CD14-positive monocyte (primary cell): ENCODE data around the gene MAGI3. TPM values are rescaled to one million over a fixed set of nuclear protein-coding genes. Genes with fewer than 3 reads are reported as not detected.
A peak's percentile ranks its signal among the peaks of the same experiment; 100 is the strongest.

Experiments used
- DNase-seq, 3 donors: peaks; one replicate each; pipeline ENCODE4 v3.0.0-alpha.2; 2011 to 2022
- H2AFZ ChIP-seq: 2 replicates; pipeline ENCODE4 v1.6.0; 2012; ENCODE audit warnings: mild to moderate bottlenecking, low read depth, low read length, inconsistent platforms; ENCODE audit not compliant: insufficient read depth, poor library complexity, severe bottlenecking
- H3K27ac ChIP-seq, 2 donors: 1 replicate in 1 of 2; 2 replicates in 1 of 2; pipeline ENCODE4 v1.5.1; 2012 to 2013; ENCODE audit warnings: low read length in 2 of 2, control low read depth in 1 of 2, inconsistent platforms in 1 of 2, low read depth in 1 of 2, mild to moderate bottlenecking in 1 of 2
- H3K27me3 ChIP-seq, 2 donors: one replicate each; pipeline versions ENCODE4 v1.6.0 to v1.6.1; 2011 to 2013; ENCODE audit warnings: low read length in 2 of 2; ENCODE audit not compliant: control insufficient read depth in 2 of 2, insufficient read depth in 2 of 2
- H3K36me3 ChIP-seq, 2 donors: replicated peaks in 1 of 2; 1 replicate in 1 of 2; 2 replicates in 1 of 2; pipeline versions ENCODE4 v1.5.1 to v1.6.1; 2012 to 2013; ENCODE audit warnings: low read length in 2 of 2, control low read depth in 1 of 2, inconsistent platforms in 1 of 2, mild to moderate bottlenecking in 1 of 2; ENCODE audit not compliant: insufficient read depth in 2 of 2, control insufficient read depth in 1 of 2
- H3K4me1 ChIP-seq, 2 donors: 1 replicate in 1 of 2; 2 replicates in 1 of 2; pipeline versions ENCODE4 v1.5.1 to v1.6.1; 2012 to 2013; ENCODE audit warnings: low read length in 2 of 2, control low read depth in 1 of 2, inconsistent platforms in 1 of 2, mild to moderate bottlenecking in 1 of 2, moderate library complexity in 1 of 2; ENCODE audit not compliant: insufficient read depth in 2 of 2, control insufficient read depth in 1 of 2
- H3K4me2 ChIP-seq: replicated peaks from 2 replicates; pipeline ENCODE3; 2012; ENCODE audit warnings: low read length, moderate library complexity, mild to moderate bottlenecking; ENCODE audit not compliant: poor library complexity, severe bottlenecking; ENCODE audit errors: extremely low read depth
- H3K4me3 ChIP-seq, 3 experiments: fragments of 200-600 bp in 1 of 3; sonication (generic) in 1 of 3; replicated peaks in 1 of 3; 1 replicate in 2 of 3; 2 replicates in 1 of 3; pipeline ENCODE4 v1.5.1; 2011 to 2013; ENCODE audit warnings: low read length in 3 of 3, mild to moderate bottlenecking in 3 of 3, control low read depth in 2 of 3, low read depth in 2 of 3, inconsistent platforms in 1 of 3, moderate library complexity in 1 of 3
- H3K79me2 ChIP-seq: 2 replicates; pipeline ENCODE4 v1.6.0; 2012; ENCODE audit warnings: mild to moderate bottlenecking, control low read depth, inconsistent platforms, low read length, moderate library complexity; ENCODE audit not compliant: insufficient read depth
- H3K9ac ChIP-seq: 2 replicates; pipeline ENCODE4 v1.6.0; 2017; ENCODE audit warnings: low read length, mild to moderate bottlenecking; ENCODE audit not compliant: insufficient read depth, poor library complexity, severe bottlenecking
- H3K9me3 ChIP-seq, 2 donors: replicated peaks in 1 of 2; 1 replicate in 1 of 2; 2 replicates in 1 of 2; pipeline versions ENCODE4 v1.5.1 to v1.6.1; 2012 to 2013; ENCODE audit warnings: low read length in 2 of 2, control low read depth in 1 of 2; ENCODE audit not compliant: control insufficient read depth in 1 of 2, insufficient read depth in 1 of 2
- H4K20me1 ChIP-seq: 2 replicates; pipeline ENCODE4 v1.6.0; 2012; ENCODE audit warnings: mild to moderate bottlenecking, low read length, control low read depth, moderate library complexity; ENCODE audit not compliant: insufficient read depth
- H3K27ac Mint-ChIP-seq, 7 donors: one replicate each; pipeline ENCODE4 v1.8.0; 2020; ENCODE audit warnings: mild to moderate bottlenecking in 7 of 7, mixed read lengths in 7 of 7, moderate library complexity in 6 of 7, inconsistent platforms in 2 of 7
- H3K27me3 Mint-ChIP-seq, 3 donors: one replicate each; pipeline ENCODE4 v1.8.0; 2021 to 2022; ENCODE audit warnings: low read depth in 3 of 3, mild to moderate bottlenecking in 3 of 3, mixed read lengths in 3 of 3, moderate library complexity in 3 of 3, inconsistent platforms in 1 of 3
- H3K36me3 Mint-ChIP-seq, 2 donors: one replicate each; pipeline ENCODE4 v1.8.0; 2020; ENCODE audit warnings: mixed read lengths in 2 of 2, inconsistent platforms in 1 of 2, mild to moderate bottlenecking in 1 of 2
- H3K4me1 Mint-ChIP-seq: one replicate; pipeline ENCODE4 v1.8.0; 2020; ENCODE audit warnings: mild to moderate bottlenecking, mixed read lengths
- H3K4me3 Mint-ChIP-seq, 2 donors: one replicate each; pipeline ENCODE4 v1.8.0; 2020; ENCODE audit warnings: mild to moderate bottlenecking in 2 of 2, mixed read lengths in 2 of 2, moderate library complexity in 1 of 2
- H3K9me3 Mint-ChIP-seq, 7 donors: one replicate each; pipeline ENCODE4 v1.8.0; 2020 to 2022; ENCODE audit warnings: mixed read lengths in 7 of 7, mild to moderate bottlenecking in 6 of 7, moderate library complexity in 6 of 7, inconsistent platforms in 2 of 7
- CTCF ChIP-seq: fragments of 200-600 bp; IDR thresholded peaks from one replicate; pipeline ENCODE4 v1.8.0; 2022; ENCODE audit warnings: antibody characterized with exemption, mild to moderate bottlenecking
- WGBS: methylation state at CpG from one replicate; pipeline ENCODE4 v1.1.5; 2013; ENCODE audit warnings: missing lambda C conversion rate; ENCODE audit not compliant: insufficient coverage; 5-methylcytosine and 5-hydroxymethylcytosine counted together
- intact Hi-C, 2 donors: fragments of 100-400 bp; cut with micrococcal nuclease; formaldehyde crosslinking; loops; one replicate each; pipeline versions ENCODE4 v1.15.0 to v1.15.1; 2023
- polyA plus RNA-seq, 3 donors: library from polyadenylated mRNA; depleted of rRNA in 1 of 3; unstranded in 2 of 3; stranded (reverse) in 1 of 3; fragments of 300-500 nt in 2 of 3; fragments of >200 nt in 1 of 3; fragmentation: Illumina TruSeq in 2 of 3; gene quantifications; 1 replicate in 2 of 3; 2 replicates in 1 of 3; pipeline ENCODE4 v1.2.3, GENCODE V29; 2012 to 2021

Gene MAGI3
- polyA plus RNA-seq, 3 donors, result 0.36 to 0.58 (median 0.43) TPM

- intact Hi-C loops, result no loop called here
- 100% methylated on average over 1 of the region's 2 CpGs for WGBS
- Histone ChIP-seq H3K9ac (no peak overlapping the region), H3K4me1 (no peaks in the 10 kb centered on the region), H3K9me3 (peaks cover 10 to 19% of the 10 kb centered on the region in 2 donors), H4K20me1 (no peaks in the 10 kb centered on the region), H3K27me3 (no peaks in the 10 kb centered on the region), H3K36me3 (no peaks in the 10 kb centered on the region), H2AFZ (no peak overlapping the region), H3K4me3 (no peak overlapping the region), H3K27ac (no peak overlapping the region), H3K79me2 (no peaks in the 10 kb centered on the region), H3K4me2 (no peak overlapping the region)
- Mint-ChIP-seq H3K36me3 (no peaks in the 10 kb centered on the region), H3K27me3 (peaks cover 0 to 2% (median 1%) of the 10 kb centered on the region in 3 donors), H3K9me3 (peaks cover 8 to 26% (median 15%) of the 10 kb centered on the region in 7 donors), H3K27ac (no peak overlapping the region), H3K4me3 (no peak overlapping the region), H3K4me1 (no peaks in the 10 kb centered on the region)
- no peak for TF ChIP-seq CTCF
- DNase-seq, result no peak
Measured at GRCh38 chr1:113442131-113442530, 51.8 kb downstream of the MAGI3 start.

GRCh38 chr1:113444857-113445256 is 54.5 kb downstream of the MAGI3 start:
- no peaks in the 10 kb centered on the region for H4K20me1 ChIP-seq
- no peak overlapping the region for H3K9ac ChIP-seq
- H3K9me3 ChIP-seq, result peaks cover 10 to 19% of the 10 kb centered on the region in 2 donors
- H3K4me1 ChIP-seq, result no peaks in the 10 kb centered on the region
- no peak for DNase-seq
- no peaks in the 10 kb centered on the region for H3K27me3 ChIP-seq
- no peaks in the 10 kb centered on the region for H3K79me2 ChIP-seq
- intact Hi-C loops, result no loop called here
- Mint-ChIP-seq H3K4me3 (no peak overlapping the region), H3K4me1 (no peaks in the 10 kb centered on the region), H3K9me3 (peaks cover 8 to 26% (median 15%) of the 10 kb centered on the region in 7 donors), H3K36me3 (no peaks in the 10 kb centered on the region), H3K27ac (peak overlapping the region in 1 of 7 donors; percentile 37), H3K27me3 (peaks cover 0 to 3% (median 0%) of the 10 kb centered on the region in 3 donors)
- no peaks in the 10 kb centered on the region for H3K36me3 ChIP-seq
- H3K4me2 ChIP-seq, result no peak overlapping the region
- H2AFZ ChIP-seq, result no peak overlapping the region
- no peak overlapping the region for H3K4me3 ChIP-seq
- TF ChIP-seq CTCF, result no peak
- no peak overlapping the region for H3K27ac ChIP-seq
